ENCODE measurements around the gene HLA-DQB2.

DNA sequence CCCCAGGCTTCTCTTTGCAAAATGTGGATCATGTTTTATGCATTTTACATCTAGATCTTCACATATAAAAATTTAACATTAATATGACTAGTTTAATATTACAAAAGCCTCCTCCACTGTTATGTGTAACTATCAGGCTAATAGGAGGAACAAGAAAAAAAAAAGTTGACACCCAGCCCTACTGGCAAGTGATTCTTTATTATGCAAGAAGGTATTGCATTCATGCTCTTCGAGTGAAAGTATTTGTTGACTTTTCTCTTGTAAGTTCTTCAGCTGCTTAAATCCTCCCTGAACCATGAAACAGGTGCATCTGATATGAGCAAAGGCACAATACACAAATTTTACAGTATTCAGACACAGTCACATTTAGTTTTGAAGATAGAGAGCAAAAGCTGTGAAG is 716 bp upstream of the HLA-DQB2 start:
- TF ChIP-seq REST (IDR thresholded peaks at IDR 0.05) (no peak), CTCF (IDR thresholded peaks at IDR 0.05; ENCODE audit: low read depth, low read length, missing input control) (no peak), TAF1 (conservative IDR thresholded peaks at IDR 0.05) (no peak), RAD21 (IDR thresholded peaks at IDR 0.05) (no peak), JUND (IDR thresholded peaks at IDR 0.05) (no peak), YY1 (IDR thresholded peaks at IDR 0.05) (no peak), HNF4A (conservative IDR thresholded peaks at IDR 0.05) (no peak), FOXA1 (IDR thresholded peaks at IDR 0.05) (no peak)
- TF ChIP-seq, protein P1, sequence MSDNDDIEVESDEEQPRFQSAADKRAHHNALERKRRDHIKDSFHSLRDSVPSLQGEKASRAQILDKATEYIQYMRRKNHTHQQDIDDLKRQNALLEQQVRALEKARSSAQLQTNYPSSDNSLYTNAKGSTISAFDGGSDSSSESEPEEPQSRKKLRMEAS (IDR thresholded peaks at IDR 0.05): no peak
- TF ChIP-seq, protein P2, sequence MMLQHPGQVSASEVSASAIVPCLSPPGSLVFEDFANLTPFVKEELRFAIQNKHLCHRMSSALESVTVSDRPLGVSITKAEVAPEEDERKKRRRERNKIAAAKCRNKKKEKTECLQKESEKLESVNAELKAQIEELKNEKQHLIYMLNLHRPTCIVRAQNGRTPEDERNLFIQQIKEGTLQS (IDR thresholded peaks at IDR 0.05): no peak

Measured in liver (tissue), 3 donors.